KOPT-K1 (cell line): ENCODE measurements around the gene MANSC1.

Experiments used
- H3K27ac ChIP-seq: fragments of 200-600 bp; sonication (generic); 2 replicates; pipeline ENCODE4 v1.5.1; 2016; ENCODE audit warnings: antibody characterized with exemption, mild to moderate bottlenecking, low read depth, low read length; ENCODE audit not compliant: poor library complexity, severe bottlenecking
- H3K36me3 ChIP-seq: fragments of 200-600 bp; sonication (generic); 2 replicates; pipeline ENCODE4 v1.5.1; 2017; ENCODE audit warnings: antibody characterized with exemption, mild to moderate bottlenecking, low read length, moderate library complexity; ENCODE audit not compliant: insufficient read depth
- H3K9me3 ChIP-seq: fragments of 200-600 bp; sonication (generic); 2 replicates; pipeline ENCODE4 v1.5.1; 2017; ENCODE audit warnings: antibody characterized with exemption, low read length, mild to moderate bottlenecking; ENCODE audit not compliant: insufficient read depth, poor library complexity, severe bottlenecking

Gene MANSC1

DNA sequence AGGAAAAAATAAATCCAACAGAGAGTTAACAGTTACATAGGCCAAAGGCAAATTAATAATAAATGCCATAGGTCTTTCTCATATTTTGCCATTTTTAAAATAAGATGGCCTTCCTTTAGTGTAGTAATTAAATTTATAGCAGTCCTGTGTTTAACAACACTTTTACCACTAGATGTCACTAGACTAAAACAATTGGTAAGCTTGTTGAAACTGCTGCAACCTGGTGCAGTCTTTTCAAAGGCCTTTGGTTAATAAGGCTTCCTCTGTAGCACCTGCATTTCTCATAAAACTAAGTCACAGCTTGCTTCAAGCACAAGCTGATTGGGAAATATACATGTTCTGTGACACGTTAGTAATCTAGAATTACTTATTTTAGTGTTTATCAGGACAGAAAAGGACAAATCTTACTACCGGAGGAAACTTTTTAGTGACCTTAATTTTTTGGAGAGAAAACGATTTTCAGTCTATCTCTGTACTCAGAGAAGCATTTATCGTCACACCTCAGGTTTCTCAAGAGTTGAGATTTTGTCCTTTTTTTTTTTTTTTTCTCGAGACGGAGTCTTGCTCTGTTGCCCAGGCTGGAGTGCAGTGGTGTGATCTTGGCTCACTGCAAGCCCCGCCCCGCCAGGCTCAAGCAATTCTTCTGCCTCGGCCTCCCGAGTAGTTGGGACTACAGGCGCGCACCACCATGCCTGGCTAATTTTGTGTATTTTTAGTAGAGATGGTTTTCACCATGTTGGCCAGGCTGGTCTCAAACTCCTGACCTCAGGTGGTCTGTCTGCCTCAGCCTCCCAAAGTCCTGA lies 26.8 kb upstream of the MANSC1 start:
- Histone ChIP-seq H3K36me3 (no peaks in the 10 kb centered on the region), H3K27ac (peak overlapping the region; percentile 13)

GRCh38 chr12:12372946-12373722 lies 23.1 kb upstream of the MANSC1 start:
- Histone ChIP-seq H3K9me3 (no peaks in the 10 kb centered on the region), H3K36me3 (no peaks in the 10 kb centered on the region), H3K27ac (no peak overlapping the region)

More for the DNA sequence above, 26.8 kb upstream of the MANSC1 start:
- H3K9me3 ChIP-seq: no peaks in the 10 kb centered on the region

DNA sequence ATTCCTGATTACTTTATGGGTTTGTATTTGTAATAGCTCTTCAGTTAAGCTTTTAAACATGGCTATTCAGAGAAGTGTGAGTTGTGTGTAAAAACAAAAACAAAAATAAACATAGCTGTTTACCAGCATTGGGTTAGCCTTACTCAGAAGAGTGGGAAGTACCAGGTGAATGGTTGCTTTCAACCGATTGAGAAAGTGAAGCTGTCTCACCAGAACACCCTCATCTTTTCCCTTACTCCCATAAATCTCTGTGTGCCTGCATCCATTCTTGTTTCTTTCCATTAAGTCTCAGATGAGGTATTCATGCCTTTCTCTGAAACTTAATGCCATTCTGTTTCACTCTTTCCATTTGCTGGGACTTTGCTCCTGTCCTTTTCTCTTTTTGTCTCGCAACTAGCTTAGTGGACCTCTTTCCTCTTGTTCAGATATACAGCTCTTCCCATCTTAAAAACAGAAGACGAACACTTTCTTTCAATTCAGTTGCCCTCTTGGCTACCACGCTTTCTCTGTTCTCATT lies 17.5 kb upstream of the MANSC1 start:
- Histone ChIP-seq H3K27ac (no peak overlapping the region), H3K36me3 (peaks cover 6% of the 10 kb centered on the region), H3K9me3 (no peaks in the 10 kb centered on the region)

DNA sequence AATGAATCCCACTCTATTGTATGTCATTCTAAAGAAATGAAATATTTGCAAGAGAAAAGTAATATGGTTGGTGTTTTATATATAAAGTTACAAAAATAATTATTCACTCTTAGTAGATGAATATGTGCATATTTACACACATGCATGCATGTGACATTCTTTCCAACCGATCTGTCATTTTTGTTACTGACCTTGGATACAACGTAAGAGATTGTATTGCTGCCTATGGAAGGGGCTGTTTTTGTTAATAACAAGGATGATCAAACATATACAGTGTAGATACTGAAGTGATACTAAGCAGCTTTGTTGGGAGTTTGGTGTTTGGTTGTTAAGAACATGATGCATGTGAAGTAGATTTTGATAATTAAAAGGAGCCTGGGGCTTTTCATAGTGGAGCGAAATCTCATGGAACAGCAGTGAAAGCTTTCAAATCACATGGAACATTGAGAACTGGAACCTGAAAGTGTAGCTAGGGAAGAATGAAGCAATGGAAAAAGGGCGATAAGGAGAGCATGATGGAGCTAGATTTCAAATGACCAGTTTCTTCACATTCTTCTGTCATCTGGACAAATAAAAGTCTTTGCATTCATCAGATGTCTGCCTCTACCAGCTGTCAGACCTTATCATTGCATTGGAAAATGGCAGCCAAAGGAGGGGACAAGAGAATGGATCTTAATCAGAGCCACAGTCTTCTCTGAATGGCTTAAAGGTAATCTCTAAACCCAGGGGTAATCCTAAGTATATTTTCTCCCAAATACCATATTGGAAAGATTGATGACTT lies 16.8 kb upstream of the MANSC1 start:
- H3K36me3 ChIP-seq: peaks cover 6% of the 10 kb centered on the region
- H3K9me3 ChIP-seq: no peaks in the 10 kb centered on the region
- no peak overlapping the region for H3K27ac ChIP-seq

- no peaks in the 10 kb centered on the region for H3K9me3 ChIP-seq
- peaks cover 6% of the 10 kb centered on the region for H3K36me3 ChIP-seq
- no peak overlapping the region for H3K27ac ChIP-seq
Measured at GRCh38 chr12:12365931-12366431, 15.9 kb upstream of the MANSC1 start.

DNA sequence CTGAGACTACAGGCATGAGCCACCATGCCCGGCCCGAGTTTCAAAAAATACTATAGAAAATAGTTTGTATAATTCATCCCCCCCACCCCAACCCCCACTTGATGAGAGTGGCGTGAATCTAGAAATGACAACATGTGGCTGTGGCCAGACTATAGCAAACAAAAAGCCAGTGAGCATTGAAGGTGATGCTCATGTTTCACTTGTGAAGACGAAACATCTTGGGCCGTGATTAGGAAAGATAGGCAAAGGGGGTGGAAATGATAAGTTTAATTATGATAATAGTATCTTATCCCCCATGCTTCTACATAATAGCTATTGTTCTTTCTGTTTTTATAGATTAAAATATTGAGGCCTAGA lies 15.4 kb upstream of the MANSC1 start:
- no peaks in the 10 kb centered on the region for H3K9me3 ChIP-seq
- peaks cover 6% of the 10 kb centered on the region for H3K36me3 ChIP-seq
- no peak overlapping the region for H3K27ac ChIP-seq

- peaks cover 6% of the 10 kb centered on the region for H3K36me3 ChIP-seq
- H3K27ac ChIP-seq: no peak overlapping the region
- H3K9me3 ChIP-seq: no peaks in the 10 kb centered on the region
Measured at GRCh38 chr12:12364787-12365445, 14.9 kb upstream of the MANSC1 start.

GRCh38 chr12:12358528-12358927 lies 8.5 kb upstream of the MANSC1 start:
- peak overlapping the region; percentile 81 for H3K27ac ChIP-seq
- H3K9me3 ChIP-seq: no peaks in the 10 kb centered on the region
- H3K36me3 ChIP-seq: peaks cover 6% of the 10 kb centered on the region

DNA sequence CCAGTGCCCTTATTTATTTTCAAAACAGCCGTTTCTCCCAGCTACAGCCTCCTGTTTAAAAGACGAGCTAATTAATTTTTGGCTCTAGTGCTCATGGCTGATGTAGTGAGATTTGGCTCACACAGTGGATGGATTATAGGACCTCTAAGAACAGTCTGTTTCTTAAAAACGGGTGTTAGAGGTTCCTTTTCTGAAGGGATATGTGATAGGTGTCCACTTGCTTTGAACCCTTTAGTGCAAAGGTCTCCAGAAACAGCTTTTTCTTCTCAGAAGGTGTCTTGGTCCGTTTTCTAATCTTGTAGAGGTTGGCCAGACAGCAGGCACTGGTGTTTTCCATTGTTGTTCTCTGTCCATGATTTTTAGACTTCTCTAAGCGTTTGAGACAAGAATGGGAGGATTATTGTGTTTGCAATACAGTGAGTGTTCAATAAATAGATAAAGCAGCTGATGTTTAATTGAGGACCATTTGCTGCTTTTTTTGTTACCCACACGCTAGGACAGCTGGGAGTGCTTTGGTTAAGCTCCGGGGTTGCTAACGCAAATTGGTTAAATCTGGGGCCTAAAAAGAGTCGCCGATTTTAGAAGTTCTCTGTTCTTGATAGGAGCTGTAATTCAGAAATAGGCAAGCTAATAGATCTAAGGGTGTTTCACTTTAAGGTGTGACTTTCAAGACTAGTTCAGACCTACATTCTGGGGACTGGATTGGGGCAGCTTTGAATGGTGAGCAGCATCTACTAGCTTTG lies 7.8 kb upstream of the MANSC1 start:
- Histone ChIP-seq H3K36me3 (peaks cover 3% of the 10 kb centered on the region), H3K27ac (peak overlapping the region; percentile 81), H3K9me3 (no peaks in the 10 kb centered on the region)

DNA sequence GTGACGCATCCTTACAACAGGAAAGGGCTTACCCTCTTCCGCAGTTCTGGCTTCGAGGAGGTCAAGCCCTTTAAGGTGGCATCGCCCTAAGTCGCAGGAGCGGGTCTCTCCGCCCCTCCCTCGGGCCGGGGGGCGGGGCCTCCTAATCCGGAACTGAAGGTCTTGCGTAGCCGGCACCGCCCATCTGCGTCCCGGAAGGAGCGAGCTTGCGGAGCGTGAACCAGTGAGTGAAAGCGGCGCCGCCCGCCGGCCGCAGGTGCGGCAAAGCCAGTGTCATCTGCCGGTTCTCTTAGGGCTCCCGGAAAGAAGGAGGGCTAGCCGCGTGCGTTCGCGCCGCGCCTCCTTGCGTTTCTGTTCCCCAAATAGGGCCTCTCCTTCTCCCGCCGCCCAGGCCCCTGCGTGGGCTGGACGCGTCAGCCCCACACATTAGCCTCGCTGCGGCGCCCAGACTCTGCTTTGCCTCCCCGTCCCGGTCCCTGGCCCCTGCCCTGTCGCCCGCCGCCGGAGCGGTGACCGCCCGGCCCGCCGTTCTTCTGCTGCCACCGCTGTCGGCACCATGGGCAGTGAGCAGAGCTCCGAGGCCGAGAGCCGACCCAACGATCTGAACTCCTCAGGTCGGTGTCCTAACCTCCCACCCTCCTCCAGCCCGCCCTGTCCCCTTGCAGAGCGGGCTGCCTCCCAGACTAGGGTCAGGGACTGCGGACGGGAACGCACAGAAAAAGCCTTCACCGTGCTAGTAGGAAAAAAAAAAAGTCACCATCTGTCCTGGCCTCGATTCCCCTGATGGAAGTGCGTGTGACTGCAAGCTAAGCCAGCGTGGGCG lies 7.1 kb upstream of the MANSC1 start, which contains the start of gene BORCS5:
Gene BORCS5 (plus strand): TSS at position 183 of the 823 bp plus-strand sequence. CDS start 374 bp downstream, at position 557.
- H3K27ac ChIP-seq: peak within 1 kb of the TSS; percentile 81
- H3K9me3 ChIP-seq: no peaks in the 10 kb centered on the region
- H3K36me3 ChIP-seq: no peaks in the 10 kb centered on the region

- H3K27ac ChIP-seq: peak overlapping the region; percentile 81
- H3K36me3 ChIP-seq: no peaks in the 10 kb centered on the region
- no peaks in the 10 kb centered on the region for H3K9me3 ChIP-seq
Measured at GRCh38 chr12:12356467-12356895, 6.4 kb upstream of the MANSC1 start.

DNA sequence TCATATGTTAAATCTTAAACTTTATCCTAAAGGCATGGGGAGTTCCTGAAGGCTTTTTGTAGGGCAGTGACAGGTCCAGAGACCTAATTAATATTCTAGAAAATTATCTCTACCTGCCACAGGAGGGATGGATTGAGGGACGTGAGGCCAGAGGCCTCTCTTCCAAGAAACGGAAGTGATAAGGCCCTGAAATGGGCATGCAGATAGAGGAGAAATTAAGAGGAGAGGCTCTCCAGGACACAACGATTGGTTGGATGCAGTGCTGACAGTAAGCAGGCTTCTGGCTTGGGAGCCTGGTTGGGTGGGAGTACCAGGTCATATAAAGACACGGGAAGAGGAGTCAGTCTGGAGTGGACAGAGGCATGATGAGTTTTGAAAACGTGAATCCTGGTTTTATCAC lies 3.8 kb upstream of the MANSC1 start:
- Histone ChIP-seq H3K9me3 (no peaks in the 10 kb centered on the region), H3K36me3 (no peaks in the 10 kb centered on the region), H3K27ac (no peak overlapping the region)

GRCh38 chr12:12353276-12353675 lies 3.2 kb upstream of the MANSC1 start:
- Histone ChIP-seq H3K9me3 (no peaks in the 10 kb centered on the region), H3K27ac (no peak overlapping the region), H3K36me3 (no peaks in the 10 kb centered on the region)
